GM23248 (cell line): Measurements from ENCODE around the gene FBLN5. TPM values are rescaled to one million over a fixed set of nuclear protein-coding genes. Genes with fewer than 3 reads are reported as not detected.

ENCODE experiments used
- DNase-seq: peaks from one replicate; pipeline ENCODE4 v3.0.0-alpha.2; 2015
- H2AFZ ChIP-seq: fragments of 200-600 bp; sonication (generic); 2 replicates; pipeline ENCODE4 v1.6.1; 2016; ENCODE audit warnings: antibody characterized with exemption
- H3F3A ChIP-seq: fragments of 200-600 bp; sonication (generic); 2 replicates; pipeline ENCODE4 v1.6.1; 2016; ENCODE audit warnings: mild to moderate bottlenecking, antibody characterized with exemption, mixed run types; ENCODE audit not compliant: insufficient read depth
- H3K27ac ChIP-seq: fragments of 200-600 bp; sonication (generic); 2 replicates; pipeline ENCODE4 v1.5.1; 2016; ENCODE audit warnings: mild to moderate bottlenecking
- H3K27me3 ChIP-seq: fragments of 200-600 bp; sonication (generic); replicated peaks from 2 replicates; pipeline ENCODE4 v1.6.1; 2016; ENCODE audit warnings: mild to moderate bottlenecking; ENCODE audit not compliant: insufficient read depth
- H3K36me3 ChIP-seq: fragments of 200-600 bp; sonication (generic); 2 replicates; pipeline ENCODE4 v1.6.1; 2016; ENCODE audit warnings: low read depth, mild to moderate bottlenecking
- H3K4me1 ChIP-seq: fragments of 200-600 bp; sonication (generic); 2 replicates; pipeline ENCODE4 v1.6.1; 2016; ENCODE audit warnings: mild to moderate bottlenecking; ENCODE audit not compliant: insufficient read depth
- H3K4me2 ChIP-seq: fragments of 200-600 bp; sonication (generic); one replicate; pipeline ENCODE4 v1.6.1; 2016; ENCODE audit warnings: mild to moderate bottlenecking; ENCODE audit not compliant: unreplicated experiment
- H3K4me3 ChIP-seq: fragments of 200-600 bp; sonication (generic); 2 replicates; pipeline ENCODE4 v1.5.1; 2016; ENCODE audit warnings: mild to moderate bottlenecking
- H3K79me2 ChIP-seq: fragments of 200-600 bp; sonication (generic); 2 replicates; pipeline ENCODE4 v1.6.1; 2016; ENCODE audit warnings: mild to moderate bottlenecking; ENCODE audit not compliant: insufficient read depth
- H3K9ac ChIP-seq: fragments of 200-600 bp; sonication (generic); 2 replicates; pipeline ENCODE4 v1.6.1; 2016; ENCODE audit warnings: mild to moderate bottlenecking
- H3K9me2 ChIP-seq: fragments of 200-600 bp; sonication (generic); 2 replicates; pipeline ENCODE4 v1.6.1; 2016; ENCODE audit warnings: mixed run types, mild to moderate bottlenecking, moderate library complexity; ENCODE audit not compliant: insufficient read depth
- H3K9me3 ChIP-seq: fragments of 200-600 bp; sonication (generic); one replicate; pipeline ENCODE4 v1.6.1; 2017; ENCODE audit warnings: low read depth
- H4K20me1 ChIP-seq: fragments of 200-600 bp; sonication (generic); 2 replicates; pipeline ENCODE4 v1.6.0; 2016; ENCODE audit not compliant: insufficient read depth
- EZH2 ChIP-seq: fragments of 200-600 bp; sonication (generic); IDR thresholded peaks from 2 replicates; pipeline ENCODE4 v1.6.1; 2018; ENCODE audit warnings: antibody characterized with exemption, mild to moderate bottlenecking; ENCODE audit not compliant: insufficient read depth, poor library complexity, severe bottlenecking
- EZH2phosphoT487 ChIP-seq: fragments of 200-600 bp; sonication (generic); IDR thresholded peaks from 2 replicates; pipeline ENCODE4 v1.6.1; 2018; ENCODE audit warnings: antibody characterized with exemption, moderate library complexity, mild to moderate bottlenecking, low read depth; ENCODE audit not compliant: insufficient read depth
- WGBS, 2 experiments: methylation state at CpG; one replicate each; pipeline ENCODE4 v1.1.6; 2015 to 2017; ENCODE audit warnings: low lambda C conversion rate in 2 of 2, low coverage in 1 of 2; ENCODE audit errors: missing lambda C conversion rate in 2 of 2; 5-methylcytosine and 5-hydroxymethylcytosine counted together
- in situ Hi-C: fragments of 300-500 bp; cut with MboI; formaldehyde crosslinking; loops from 2 replicates; pipeline ENCODE4 v1.15.0; 2020
- polyA plus RNA-seq: library from polyadenylated mRNA; unstranded; fragments of >200 nt; fragmentation: Nextera tagmentation; extraction: Ambion mirVana; gene quantifications from 2 replicates; pipeline ENCODE4 v1.2.1, GENCODE V29; 2016
- total RNA-seq: library from RNA; depleted of rRNA; stranded (reverse); fragments of >200 nt; shearing (Covaris generic); gene quantifications from 2 replicates; pipeline ENCODE4 v1.2.3, GENCODE V29; 2014

Gene FBLN5
- total and polyA plus RNA-seq, 2 experiments from 2014 or later, result 234 to 756 TPM

DNA sequence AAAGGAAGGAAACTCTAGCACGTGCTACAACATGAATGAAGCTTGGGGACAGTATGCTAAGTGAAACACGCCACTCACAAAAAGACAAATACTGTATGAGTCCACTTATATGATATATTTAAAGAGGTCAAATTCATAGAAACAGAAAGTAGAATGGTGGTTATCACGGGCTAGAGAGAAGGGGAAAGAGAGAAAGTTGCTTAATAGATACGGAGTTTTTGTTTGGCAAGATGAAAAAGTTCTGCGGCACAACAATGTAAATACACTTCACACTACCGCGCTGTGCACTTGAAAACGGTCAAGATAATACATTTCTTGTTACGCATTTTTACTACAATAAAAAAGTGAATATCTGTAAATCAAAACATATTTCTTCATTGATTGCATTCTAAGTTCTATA lies 37.3 kb downstream of the FBLN5 start:
- Histone ChIP-seq H3K4me3 (no peak overlapping the region), H2AFZ (no peak overlapping the region), H3F3A (0 out of 2 replicates have a peak, but pooled peaks cover 6% of the 10 kb centered on the region), H4K20me1 (no peaks in the 10 kb centered on the region), H3K9me2 (no peaks in the 10 kb centered on the region), H3K79me2 (peaks cover 96% of the 10 kb centered on the region), H3K9ac (no peak overlapping the region), H3K27me3 (no peaks in the 10 kb centered on the region), H3K27ac (no peak overlapping the region), H3K4me2 (no peak overlapping the region), H3K4me1 (no peaks in the 10 kb centered on the region), H3K9me3 (no peaks in the 10 kb centered on the region), H3K36me3 (peaks cover 8% of the 10 kb centered on the region)
- in situ Hi-C loops, result no loop called here
- WGBS, 2 experiments, result 92 to 94% methylated on average over 9 of the region's 9 CpGs
- TF ChIP-seq EZH2 (no peak), EZH2phosphoT487 (no peak)
- DNase-seq, result no peak

DNA sequence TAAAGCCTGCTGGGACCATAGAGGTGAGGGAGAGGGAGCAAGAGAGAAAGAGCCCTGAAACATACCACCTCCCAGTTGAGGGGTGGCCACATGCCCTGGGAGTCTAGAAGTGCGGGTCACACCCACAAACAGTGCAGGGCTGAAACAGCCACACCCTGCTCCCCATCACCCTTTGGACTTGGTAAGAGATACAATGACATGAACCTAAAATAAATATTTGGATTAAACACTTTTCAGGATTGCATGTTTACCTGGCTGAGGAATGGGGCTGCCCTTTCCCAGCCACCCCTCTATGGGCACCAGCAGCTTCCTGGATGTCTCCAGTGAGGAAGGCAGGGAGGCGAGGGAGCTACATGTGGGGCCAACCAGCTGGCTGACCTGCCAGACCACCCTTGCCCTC lies 41.1 kb downstream of the FBLN5 start:
- Histone ChIP-seq H3K4me3 (no peak overlapping the region), H3F3A (peaks cover 15% of the 10 kb centered on the region; the same call in 1 of the 2 replicates), H4K20me1 (no peaks in the 10 kb centered on the region), H2AFZ (no peak overlapping the region), H3K4me2 (no peak overlapping the region), H3K27ac (no peak overlapping the region), H3K36me3 (no peaks in the 10 kb centered on the region), H3K9me2 (no peaks in the 10 kb centered on the region), H3K9me3 (no peaks in the 10 kb centered on the region), H3K9ac (no peak overlapping the region), H3K4me1 (peaks cover 13% of the 10 kb centered on the region), H3K79me2 (peaks cover 96% of the 10 kb centered on the region), H3K27me3 (no peaks in the 10 kb centered on the region)
- in situ Hi-C loops, result no loop called here
- no peak for DNase-seq
- WGBS, 2 experiments, result 92 to 98% methylated on average over 2 of the region's 2 CpGs
- no peak for TF ChIP-seq EZH2
- no peak for TF ChIP-seq EZH2phosphoT487

DNA sequence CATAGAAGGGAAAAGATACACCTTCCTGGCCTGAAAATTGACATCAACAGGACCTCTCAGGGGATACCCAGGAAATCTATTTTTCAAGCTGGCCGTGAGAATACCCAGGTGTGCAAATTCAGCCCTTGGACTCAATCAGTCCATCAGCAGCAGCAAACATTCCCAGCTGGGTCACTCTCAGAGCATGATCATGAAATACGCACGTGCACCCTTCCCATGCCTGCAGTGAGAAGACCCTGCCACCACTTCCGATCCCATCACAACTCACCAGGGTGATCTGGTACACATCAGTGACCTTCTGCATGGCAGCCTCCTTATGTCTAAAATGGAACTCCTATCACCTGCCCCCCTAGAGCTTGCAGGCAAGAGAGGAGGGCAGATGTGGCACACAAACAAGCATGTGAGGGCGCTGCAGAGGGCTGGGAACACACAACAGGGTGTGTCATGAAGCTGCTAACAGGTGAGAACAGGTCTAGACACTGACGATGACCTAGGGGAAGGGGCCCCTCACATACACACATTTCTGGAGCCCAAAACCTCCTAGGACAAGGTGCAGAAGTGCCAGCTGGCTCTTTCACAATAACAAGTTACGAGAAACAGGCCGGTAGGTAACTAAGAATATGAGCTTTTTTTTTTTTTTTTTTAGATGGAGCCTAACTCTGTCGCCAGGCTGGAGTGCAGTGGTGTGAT lies 42.4 kb downstream of the FBLN5 start:
- H3K9me3 ChIP-seq, result no peaks in the 10 kb centered on the region
- H3K9ac ChIP-seq, result no peak overlapping the region
- H3K27ac ChIP-seq, result no peak overlapping the region
- no peak overlapping the region for H3K4me3 ChIP-seq
- H3K36me3 ChIP-seq, result no peaks in the 10 kb centered on the region
- H3K27me3 ChIP-seq, result no peaks in the 10 kb centered on the region
- DNase-seq, result no peak
- in situ Hi-C loops, result no loop called here
- H3K79me2 ChIP-seq, result peaks cover 96% of the 10 kb centered on the region
- TF ChIP-seq EZH2 (no peak), EZH2phosphoT487 (no peak)
- no peak overlapping the region for H3K4me2 ChIP-seq
- H4K20me1 ChIP-seq, result no peaks in the 10 kb centered on the region
- peaks cover 19% of the 10 kb centered on the region; the same call in 1 of the 2 replicates for H3F3A ChIP-seq
- peaks cover 25% of the 10 kb centered on the region for H3K4me1 ChIP-seq
- no peaks in the 10 kb centered on the region for H3K9me2 ChIP-seq
- WGBS, 2 experiments, result 92 to 95% methylated on average over 7 to 9 of the region's 9 CpGs
- no peak overlapping the region for H2AFZ ChIP-seq

DNA sequence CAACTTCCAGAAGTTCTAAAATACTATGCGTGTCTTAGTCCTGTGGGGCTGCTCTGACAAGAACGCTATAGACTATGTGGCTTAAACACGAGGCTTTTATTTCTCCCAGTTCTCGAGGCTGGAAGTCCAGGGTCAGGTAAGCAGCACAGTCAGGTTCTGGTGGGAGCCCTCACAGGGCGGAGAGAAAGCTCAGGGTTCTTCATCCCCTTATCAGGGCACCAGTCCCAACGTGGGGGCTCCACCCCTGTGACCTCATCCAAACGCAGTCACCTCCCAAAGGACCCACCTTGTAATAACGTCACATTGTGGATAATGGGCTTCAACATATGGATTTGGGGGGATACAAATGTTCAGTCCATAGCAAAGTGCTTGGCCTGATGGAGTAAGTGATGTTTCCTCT lies 43.0 kb downstream of the FBLN5 start:
- H3K36me3 ChIP-seq, result no peaks in the 10 kb centered on the region
- no peaks in the 10 kb centered on the region for H4K20me1 ChIP-seq
- no peak overlapping the region for H3K4me2 ChIP-seq
- no peak for DNase-seq
- H2AFZ ChIP-seq, result no peak overlapping the region
- no peak overlapping the region for H3K9ac ChIP-seq
- H3K79me2 ChIP-seq, result peaks cover 92% of the 10 kb centered on the region
- H3K9me2 ChIP-seq, result no peaks in the 10 kb centered on the region
- 84 to 85% methylated on average over 8 of the region's 8 CpGs for whole genome bisulfite sequencing, 2 experiments
- no peaks in the 10 kb centered on the region for H3K27me3 ChIP-seq
- no peak overlapping the region for H3K27ac ChIP-seq
- H3K4me3 ChIP-seq, result no peak overlapping the region
- in situ Hi-C loops, result no loop called here
- peaks cover 23% of the 10 kb centered on the region for H3F3A ChIP-seq
- no peaks in the 10 kb centered on the region for H3K9me3 ChIP-seq
- peaks cover 31% of the 10 kb centered on the region for H3K4me1 ChIP-seq
- no peak for TF ChIP-seq EZH2phosphoT487
- TF ChIP-seq EZH2, result no peak

DNA sequence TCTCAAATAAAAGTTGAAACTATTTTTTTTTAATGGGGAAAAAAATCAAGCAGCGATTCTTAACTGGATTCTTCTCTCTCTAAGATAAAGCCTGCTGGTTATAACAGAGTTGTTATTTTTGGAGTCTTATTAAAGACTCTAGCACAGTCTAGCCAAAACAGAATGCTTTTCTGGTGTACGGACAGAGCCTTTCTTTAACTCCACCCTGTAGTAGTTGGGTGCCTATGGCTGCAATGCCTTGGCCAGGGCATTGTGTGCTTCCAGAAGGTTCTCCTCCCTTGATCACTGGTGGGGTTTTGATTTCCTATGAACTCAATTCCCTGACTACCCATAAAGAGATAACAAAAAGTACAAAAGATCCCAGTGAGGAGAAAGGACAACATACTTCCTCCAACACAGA lies 44.4 kb downstream of the FBLN5 start:
- in situ Hi-C loops, result no loop called here
- no peak overlapping the region for H3K27ac ChIP-seq
- H3K4me3 ChIP-seq, result no peak overlapping the region
- peaks cover 38% of the 10 kb centered on the region for H3K4me1 ChIP-seq
- H2AFZ ChIP-seq, result no peak overlapping the region
- H3K4me2 ChIP-seq, result no peak overlapping the region
- no peaks in the 10 kb centered on the region for H3K36me3 ChIP-seq
- no peak overlapping the region for H3K9ac ChIP-seq
- WGBS, 2 experiments, result 21 to 31% methylated on average over 2 of the region's 2 CpGs
- TF ChIP-seq EZH2 (no peak), EZH2phosphoT487 (no peak)
- H3F3A ChIP-seq, result peaks cover 32% of the 10 kb centered on the region
- no peak for DNase-seq
- H4K20me1 ChIP-seq, result no peaks in the 10 kb centered on the region
- H3K27me3 ChIP-seq, result no peaks in the 10 kb centered on the region
- H3K9me2 ChIP-seq, result no peaks in the 10 kb centered on the region
- peaks cover 91% of the 10 kb centered on the region for H3K79me2 ChIP-seq
- H3K9me3 ChIP-seq, result no peaks in the 10 kb centered on the region
